Left forelimb (tissue), 1 donor: ENCODE data around the gene MYO1E.
A peak's percentile ranks its signal among the peaks of the same experiment; 100 is the strongest.
"Not testable (repeated sequence)": the region's sequence is repeated elsewhere in the genome, so short reads cannot be mapped to it uniquely, and the experiment has no call there.

Experiments
- DNase-seq: peaks from one replicate; pipeline ENCODE4 v3.0.0-alpha.2; 2018; ENCODE audit warnings: low spot score

Gene MYO1E

GRCh38 chr15:59372352-59373211 is at the start of gene MYO1E:
TSS of gene MYO1E (minus strand) at chr15:59372871. CDS start at chr15:59372500, 371 bp downstream.
- peak; percentile 93 for DNase-seq

- no peak for DNase-seq
Measured at GRCh38 chr15:59420986-59421618, 48.4 kb upstream of the MYO1E start.

GRCh38 chr15:59420108-59420507 is 47.4 kb upstream of the MYO1E start:
- DNase-seq = no peak

GRCh38 chr15:59419170-59419569 is 46.5 kb upstream of the MYO1E start:
- DNase-seq = no peak

GRCh38 chr15:59416816-59417215 is 44.1 kb upstream of the MYO1E start:
- DNase-seq = no peak

- no peak for DNase-seq
Measured at GRCh38 chr15:59413577-59413976, 40.9 kb upstream of the MYO1E start.

GRCh38 chr15:59410391-59410896 is 37.8 kb upstream of the MYO1E start:
- no peak for DNase-seq

- DNase-seq = no peak
Measured at GRCh38 chr15:59407946-59408345, 35.3 kb upstream of the MYO1E start.

- DNase-seq = no peak
Measured at GRCh38 chr15:59406446-59406845, 33.8 kb upstream of the MYO1E start.

GRCh38 chr15:59405079-59405478 is 32.4 kb upstream of the MYO1E start:
- DNase-seq = no peak

- no peak for DNase-seq
Measured at GRCh38 chr15:59401824-59402569, 29.3 kb upstream of the MYO1E start.

GRCh38 chr15:59401051-59401823 is 28.6 kb upstream of the MYO1E start:
- not testable (repeated sequence) for DNase-seq

GRCh38 chr15:59400103-59400813 is 27.6 kb upstream of the MYO1E start:
- no peak for DNase-seq

- DNase-seq = no peak
Measured at GRCh38 chr15:59399465-59400102, 26.9 kb upstream of the MYO1E start.

GRCh38 chr15:59398220-59398619 is 25.5 kb upstream of the MYO1E start:
- DNase-seq = no peak

GRCh38 chr15:59396679-59397078 is 24.0 kb upstream of the MYO1E start:
- DNase-seq = no peak

GRCh38 chr15:59396211-59396610 is 23.5 kb upstream of the MYO1E start:
- no peak for DNase-seq

- no peak for DNase-seq
Measured at GRCh38 chr15:59394166-59394661, 21.5 kb upstream of the MYO1E start.

- no peak for DNase-seq
Measured at GRCh38 chr15:59392299-59392698, 19.6 kb upstream of the MYO1E start.

GRCh38 chr15:59388670-59389069 is 16.0 kb upstream of the MYO1E start:
- DNase-seq = no peak
